HCT116 (cell line): ENCODE measurements around the gene MEIS2. TPM values are rescaled to one million over a fixed set of nuclear protein-coding genes. Genes with fewer than 3 reads are reported as not detected.

Experiments used
- ATAC-seq: fragments of 200-7000 bp; cut with Tn5 transposase; 2 replicates; pipeline ENCODE4 v1.9.1; 2020; ENCODE audit warnings: mild to moderate bottlenecking, moderate library complexity
- BruUV-seq: library from RNA; stranded (reverse); fragments of 400-500 nt; replicated peaks from 2 replicates; lab custom pipeline; 2021; lab: Mats Ljungman, UMichigan
- CTCF ChIA-PET: fragments of 300-600 bp; sonication (Branson Sonifier 250); formaldehyde crosslinking; loops from one replicate; lab custom pipeline; 2021; ENCODE audit warnings: antibody characterized with exemption; lab: Charles Lee
- POLR2A ChIA-PET: fragments of 300-600, 350-600 bp; sonication (Branson Sonifier 250); formaldehyde crosslinking; loops from one replicate; lab custom pipeline; 2021; ENCODE audit warnings: antibody characterized with exemption; lab: Charles Lee
- RAD21 ChIA-PET, 2 experiments: fragments of 300-600 bp; sonication (Branson Sonifier 250); formaldehyde crosslinking; loops; one replicate each; lab custom pipeline; 2023; ENCODE audit warnings: low total read pairs in 2 of 2; ENCODE audit not compliant: uncharacterized antibody in 2 of 2, unreplicated experiment in 2 of 2, low non-redundant PET in 1 of 2; lab: Charles Lee
- DNase-seq: peaks from one replicate; pipeline ENCODE4 v3.0.0-alpha.2; 2010; ENCODE audit warnings: low read depth, low spot score
- H2AFZ ChIP-seq: fragments of 200-600 bp; shearing (Covaris generic), sonication (generic); 2 replicates; pipeline ENCODE4 v1.6.1; 2017; ENCODE audit warnings: low read depth, mixed run types, mixed read lengths, antibody characterized with exemption, low read length; ENCODE audit not compliant: poor library complexity, severe bottlenecking
- H3K27ac ChIP-seq: 2 replicates; pipeline ENCODE4 v1.5.1; 2012; ENCODE audit warnings: low read depth, low read length
- H3K27me3 ChIP-seq: fragments of 200-600 bp; sonication (generic); 2 replicates; pipeline ENCODE4 v1.6.1; 2016; ENCODE audit warnings: mixed run types, low read length, mixed read lengths; ENCODE audit not compliant: insufficient read depth
- H3K36me3 ChIP-seq, 2 experiments: fragments of 200-500 bp in 1 of 2; fragments of 200-600 bp in 1 of 2; sonication (Bioruptor generic) in 1 of 2; sonication (generic) in 1 of 2; 2 replicates each; pipeline versions ENCODE4 v1.5.1 to v1.6.1; 2014 to 2016; ENCODE audit warnings: low read length in 2 of 2, inconsistent platforms in 1 of 2, mixed read lengths in 1 of 2, mixed run types in 1 of 2; ENCODE audit not compliant: insufficient read depth in 2 of 2, control insufficient read depth in 1 of 2
- H3K4me1 ChIP-seq, 2 experiments: fragments of 200-600 bp in 1 of 2; sonication (generic) in 1 of 2; 2 replicates each; pipeline versions ENCODE4 v1.5.1 to v1.6.1; 2012 to 2017; ENCODE audit warnings: low read length in 2 of 2, inconsistent platforms in 1 of 2, mild to moderate bottlenecking in 1 of 2, mixed read lengths in 1 of 2, mixed run types in 1 of 2, moderate library complexity in 1 of 2; ENCODE audit not compliant: insufficient read depth in 2 of 2, control insufficient read depth in 1 of 2
- H3K4me2 ChIP-seq: fragments of 200-600 bp; sonication (generic); 2 replicates; pipeline ENCODE4 v1.6.1; 2017; ENCODE audit warnings: mixed run types, low read length, mixed read lengths
- H3K4me3 ChIP-seq, 2 experiments: fragments of 200-600 bp in 1 of 2; sonication (generic) in 1 of 2; replicated peaks in 1 of 2; 2 replicates each; pipeline ENCODE4 v1.5.1; 2011 to 2016; ENCODE audit warnings: low read length in 2 of 2, control low read depth in 1 of 2, low read depth in 1 of 2, mild to moderate bottlenecking in 1 of 2, mixed read lengths in 1 of 2, mixed run types in 1 of 2
- H3K79me2 ChIP-seq: fragments of 200-600 bp; sonication (generic); 2 replicates; pipeline ENCODE4 v1.6.1; 2017; ENCODE audit warnings: mild to moderate bottlenecking, mixed run types, low read length, moderate library complexity, mixed read lengths; ENCODE audit not compliant: insufficient read depth
- H3K9ac ChIP-seq: fragments of 200-600 bp; sonication (generic); 2 replicates; pipeline ENCODE4 v1.6.1; 2016; ENCODE audit warnings: low read length, mixed read lengths
- H3K9me2 ChIP-seq: fragments of 200-600 bp; sonication (generic), shearing (Covaris generic); 2 replicates; pipeline ENCODE4 v1.6.1; 2017; ENCODE audit warnings: mixed run types, mild to moderate bottlenecking, moderate library complexity; ENCODE audit not compliant: insufficient read depth
- H3K9me3 ChIP-seq, 2 experiments: fragments of 200-500 bp in 1 of 2; fragments of 200-600 bp in 1 of 2; sonication (Bioruptor generic) in 1 of 2; sonication (generic) in 1 of 2; 2 replicates each; pipeline ENCODE4 v1.6.1; 2014 to 2017; ENCODE audit warnings: low read length in 2 of 2, mixed read lengths in 2 of 2, inconsistent platforms in 1 of 2, low read depth in 1 of 2, mild to moderate bottlenecking in 1 of 2, mixed run types in 1 of 2, moderate library complexity in 1 of 2; ENCODE audit not compliant: control insufficient read depth in 1 of 2, insufficient read depth in 1 of 2
- H4K20me1 ChIP-seq: fragments of 200-600 bp; sonication (generic), shearing (Covaris generic); 2 replicates; pipeline ENCODE4 v1.6.1; 2017; ENCODE audit warnings: mixed run types, mild to moderate bottlenecking, moderate library complexity; ENCODE audit not compliant: insufficient read depth
- CBX3 ChIP-seq: IDR thresholded peaks from 2 replicates; pipeline ENCODE4 v1.6.1; 2012; ENCODE audit warnings: low read depth
- CEBPB ChIP-seq: IDR thresholded peaks from 2 replicates; pipeline ENCODE4 v1.6.1; 2012; ENCODE audit warnings: low read depth
- ELF1 ChIP-seq: IDR thresholded peaks from 2 replicates; pipeline ENCODE4 v1.6.1; 2012; ENCODE audit warnings: low read depth, borderline replicate concordance
- EZH2 ChIP-seq: fragments of 200-600 bp; sonication (generic); IDR thresholded peaks from 2 replicates; pipeline ENCODE4 v1.6.1; 2017; ENCODE audit warnings: antibody characterized with exemption, mixed run types
- EZH2phosphoT487 ChIP-seq: fragments of 200-600 bp; IDR thresholded peaks from 2 replicates; pipeline ENCODE4 v1.6.1; 2018; ENCODE audit warnings: antibody characterized with exemption, borderline replicate concordance
- FOSL1 ChIP-seq: IDR thresholded peaks from 2 replicates; pipeline ENCODE4 v1.6.1; 2012; ENCODE audit warnings: low read depth
- JUND ChIP-seq: IDR thresholded peaks from 2 replicates; pipeline ENCODE4 v1.6.1; 2012
- POLR2A ChIP-seq: IDR thresholded peaks from 2 replicates; pipeline ENCODE4 v1.7.0; 2011; ENCODE audit warnings: borderline replicate concordance; ENCODE audit not compliant: insufficient read depth, insufficient read length; ENCODE audit errors: extremely low read depth
- POLR2AphosphoS5 ChIP-seq: IDR thresholded peaks from 2 replicates; pipeline ENCODE4 v1.6.1; 2011; ENCODE audit warnings: mild to moderate bottlenecking, low read depth, low read length, moderate library complexity
- RAD21 ChIP-seq: IDR thresholded peaks from 2 replicates; pipeline ENCODE4 v1.6.1; 2012; ENCODE audit warnings: low read depth, mild to moderate bottlenecking
- SIN3A ChIP-seq: IDR thresholded peaks from 2 replicates; pipeline ENCODE4 v1.6.1; 2012; ENCODE audit warnings: low read depth
- TCF7L2 ChIP-seq: IDR thresholded peaks from 2 replicates; pipeline ENCODE4 v1.7.0; 2011; ENCODE audit warnings: borderline replicate concordance, inconsistent platforms; ENCODE audit not compliant: insufficient read depth, insufficient read length; ENCODE audit errors: extremely low read depth
- YY1 ChIP-seq: IDR thresholded peaks from 2 replicates; pipeline ENCODE4 v1.6.1; 2011; ENCODE audit warnings: low read length, low read depth, moderate library complexity, mild to moderate bottlenecking; ENCODE audit not compliant: insufficient replicate concordance; ENCODE audit errors: extremely low read depth
- ZFX ChIP-seq: fragments of 450-650 bp; IDR thresholded peaks from 2 replicates; pipeline ENCODE4 v1.6.1; 2017
- intact Hi-C: fragments of 100-400 bp; cut with micrococcal nuclease; formaldehyde crosslinking; loops from 2 replicates; pipeline ENCODE4 v1.10.0; 2022
- total RNA-seq: library from RNA; stranded (reverse); gene quantifications from one replicate; pipeline ENCODE4 v1.2.1, GENCODE V29; 2021; ENCODE audit not compliant: unreplicated experiment
- TF ChIP-seq, protein P1 (sequence below), 3 experiments: fragments of 200-600 bp in 1 of 3; sonication (generic) in 1 of 3; IDR thresholded peaks in 2 of 3; conservative IDR thresholded peaks in 1 of 3; 2 replicates each; pipeline ENCODE4 v1.5.1; 2012 to 2017; ENCODE audit warnings: low read depth in 2 of 3, low read length in 2 of 3, antibody characterized with exemption in 1 of 3, borderline replicate concordance in 1 of 3, control low read depth in 1 of 3, mild to moderate bottlenecking in 1 of 3, mixed read lengths in 1 of 3, mixed run types in 1 of 3, moderate library complexity in 1 of 3; ENCODE audit not compliant: insufficient read depth in 1 of 3

The MEIS2 gene
- total RNA-seq, 1 experiment from 2014 or later: 11.5 TPM

DNA sequence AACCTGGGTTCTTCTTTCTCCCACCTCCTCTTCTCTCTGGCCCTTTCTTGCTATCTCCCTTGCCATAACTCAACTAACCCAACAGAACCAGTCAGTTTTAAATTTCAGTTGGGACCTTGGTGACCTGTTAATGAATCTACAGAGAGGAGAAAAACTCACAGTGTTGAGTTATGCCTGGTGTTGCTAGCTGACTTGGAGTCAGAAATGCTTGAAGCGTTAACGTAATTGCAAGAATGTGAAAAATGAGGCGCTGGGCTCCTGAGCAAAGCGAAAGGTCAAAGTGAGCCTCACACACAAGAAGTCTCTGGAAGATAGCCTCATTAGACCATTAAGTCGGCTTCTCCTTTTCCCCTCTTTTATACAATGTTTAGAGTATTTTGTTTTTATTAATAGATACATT, 18.4 kb downstream of the MEIS2 start:
- no peaks in the 10 kb centered on the region for H3K9me3 ChIP-seq
- no peak overlapping the region for H3K4me3 ChIP-seq
- TF ChIP-seq SIN3A (no peak), YY1 (no peak), CBX3 (no peak), EZH2phosphoT487 (no peak)
- POLR2A ChIA-PET: no interaction called here
- no peak for ATAC-seq
- H3K79me2 ChIP-seq: no peaks in the 10 kb centered on the region
- no peak for DNase-seq
- no peaks in the 10 kb centered on the region for H4K20me1 ChIP-seq
- no peak overlapping the region for H3K27ac ChIP-seq
- no peak overlapping the region for H3K9ac ChIP-seq
- no peak overlapping the region for H3K4me2 ChIP-seq
- no peaks in the 10 kb centered on the region for H3K4me1 ChIP-seq
- no peaks in the 10 kb centered on the region for H3K36me3 ChIP-seq
- RAD21 ChIA-PET: no interaction called here
- H3K27me3 ChIP-seq: no peaks in the 10 kb centered on the region
- no peaks in the 10 kb centered on the region for H3K9me2 ChIP-seq
- CTCF ChIA-PET: no interaction called here
- intact Hi-C loops: no loop called here
- no peak overlapping the region for H2AFZ ChIP-seq
- no TSS peak for BruUV-seq

GRCh38 chr15:37080261-37080921, 20.0 kb downstream of the MEIS2 start:
- no peak overlapping the region for H3K9ac ChIP-seq
- TF ChIP-seq JUND: no peak
- no peak for TF ChIP-seq TCF7L2
- TF ChIP-seq, protein P1, sequence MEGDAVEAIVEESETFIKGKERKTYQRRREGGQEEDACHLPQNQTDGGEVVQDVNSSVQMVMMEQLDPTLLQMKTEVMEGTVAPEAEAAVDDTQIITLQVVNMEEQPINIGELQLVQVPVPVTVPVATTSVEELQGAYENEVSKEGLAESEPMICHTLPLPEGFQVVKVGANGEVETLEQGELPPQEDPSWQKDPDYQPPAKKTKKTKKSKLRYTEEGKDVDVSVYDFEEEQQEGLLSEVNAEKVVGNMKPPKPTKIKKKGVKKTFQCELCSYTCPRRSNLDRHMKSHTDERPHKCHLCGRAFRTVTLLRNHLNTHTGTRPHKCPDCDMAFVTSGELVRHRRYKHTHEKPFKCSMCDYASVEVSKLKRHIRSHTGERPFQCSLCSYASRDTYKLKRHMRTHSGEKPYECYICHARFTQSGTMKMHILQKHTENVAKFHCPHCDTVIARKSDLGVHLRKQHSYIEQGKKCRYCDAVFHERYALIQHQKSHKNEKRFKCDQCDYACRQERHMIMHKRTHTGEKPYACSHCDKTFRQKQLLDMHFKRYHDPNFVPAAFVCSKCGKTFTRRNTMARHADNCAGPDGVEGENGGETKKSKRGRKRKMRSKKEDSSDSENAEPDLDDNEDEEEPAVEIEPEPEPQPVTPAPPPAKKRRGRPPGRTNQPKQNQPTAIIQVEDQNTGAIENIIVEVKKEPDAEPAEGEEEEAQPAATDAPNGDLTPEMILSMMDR (IDR thresholded peaks at IDR 0.05 in 2 of 3, conservative IDR thresholded peaks at IDR 0.05 in 1 of 3; ENCODE audit: borderline replicate concordance in 1 of 3, insufficient read depth in 1 of 3, low read depth in 2 of 3, low read length in 2 of 3): no peak
- no peak for TF ChIP-seq ELF1
- TF ChIP-seq EZH2: no peak
- TF ChIP-seq POLR2AphosphoS5: no peak
- TF ChIP-seq RAD21: no peak
- TF ChIP-seq FOSL1: no peak
- no peak for TF ChIP-seq SIN3A
- no peak for TF ChIP-seq CBX3
- TF ChIP-seq YY1: no peak
- no peak for TF ChIP-seq CEBPB
- TF ChIP-seq POLR2A: no peak
- TF ChIP-seq ZFX: no peak
- BruUV-seq: no TSS peak
- POLR2A ChIA-PET: no interaction called here
- CTCF ChIA-PET: no interaction called here
- H3K4me3 ChIP-seq: no peak overlapping the region
- ATAC-seq (no peak), DNase-seq (no peak)
- no peaks in the 10 kb centered on the region for H3K9me2 ChIP-seq
- no peaks in the 10 kb centered on the region for H3K27me3 ChIP-seq
- no peaks in the 10 kb centered on the region for H4K20me1 ChIP-seq
- H3K79me2 ChIP-seq: no peaks in the 10 kb centered on the region
- H3K4me2 ChIP-seq: no peak overlapping the region
- H3K36me3 ChIP-seq: no peaks in the 10 kb centered on the region
- H2AFZ ChIP-seq: no peak overlapping the region
- RAD21 ChIA-PET: no interaction called here
- intact Hi-C loops: no loop called here
- H3K4me1 ChIP-seq: no peaks in the 10 kb centered on the region
- H3K9me3 ChIP-seq: no peaks in the 10 kb centered on the region
- H3K27ac ChIP-seq: no peak overlapping the region
